Activated CD8-positive, alpha-beta memory T cell treated with anti-CD3 and anti-CD28 coated beads for 36 hours (primary cell): Measurements from ENCODE around the gene STRIP1. TPM values are rescaled to one million over a fixed set of nuclear protein-coding genes. Genes with fewer than 3 reads are reported as not detected.

Experiments used
- CTCF ChIA-PET: fragments of 350-600 bp; sonication (Branson Sonifier 250); formaldehyde crosslinking; loops from one replicate; lab custom pipeline; 2021; ENCODE audit warnings: antibody characterized with exemption; lab: Charles Lee
- POLR2A ChIA-PET: fragments of 350-600 bp; sonication (Branson Sonifier 250); formaldehyde crosslinking; loops from one replicate; lab custom pipeline; 2021; ENCODE audit warnings: antibody characterized with exemption; lab: Charles Lee
- total RNA-seq, 2 experiments: library from RNA; stranded (reverse); gene quantifications; one replicate each; pipeline ENCODE4 v1.2.3, GENCODE V29; 2021

The STRIP1 gene
- total RNA-seq, 2 experiments from 2014 or later: 32.3 to 32.7 TPM

DNA sequence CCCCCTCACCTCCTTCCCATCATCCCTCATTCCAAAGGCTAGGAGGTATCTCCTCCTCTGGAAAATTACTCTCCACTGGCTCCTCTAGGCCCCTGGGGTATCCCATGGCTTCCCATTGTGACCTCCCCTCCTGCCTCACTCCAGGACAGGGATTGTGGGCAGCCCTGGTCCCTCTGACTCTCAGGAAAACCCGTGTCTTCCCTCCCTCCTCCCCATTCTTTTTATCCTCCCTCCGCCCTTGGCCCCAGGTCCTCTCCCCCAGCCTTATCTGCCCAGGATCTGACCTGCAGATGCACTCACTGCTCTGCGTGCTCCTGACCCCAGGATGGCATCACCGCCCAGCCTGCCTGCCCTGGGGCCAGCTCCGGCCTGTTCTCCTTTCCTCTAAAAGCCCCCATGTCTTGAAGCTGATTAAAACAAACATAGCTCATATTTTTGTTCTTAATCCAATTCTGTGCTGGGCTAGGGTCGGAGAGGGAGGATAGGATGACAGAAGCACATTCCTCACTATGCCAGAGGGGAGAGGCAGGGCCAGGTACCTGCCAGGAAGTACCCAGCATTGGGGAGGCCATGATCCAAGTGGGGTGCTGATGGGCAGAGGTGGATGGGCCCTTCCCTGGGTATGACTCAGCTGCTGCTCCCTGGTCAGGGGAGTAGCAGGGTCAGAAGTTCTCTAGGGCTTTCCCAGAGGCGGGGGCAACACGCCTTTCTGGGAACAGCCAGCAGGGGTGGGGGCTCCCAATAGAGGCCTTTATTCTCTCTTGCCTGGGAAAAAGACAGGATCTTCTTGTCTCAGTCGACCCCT lies 64.0 kb downstream of the STRIP1 start:
- ChIA-PET CTCF (interaction anchor here (0.6 to 1.6 kb wide), 4 partner anchors 7 to 45 kb away, joined by 3 to 4 read pairs (median 3); no protein-coding TSS in a partner anchor), POLR2A (no interaction called here)

- POLR2A ChIA-PET: no interaction called here
Observed at GRCh38 chr1:110100335-110100734, 65.9 kb downstream of the STRIP1 start.

GRCh38 chr1:110102081-110102480 lies 67.7 kb downstream of the STRIP1 start:
- ChIA-PET CTCF (interaction anchor here (1.1 to 2.3 kb wide), 2 partner anchors 15 to 48 kb away, joined by 6 to 7 read pairs; no protein-coding TSS in a partner anchor), POLR2A (no interaction called here)

More at GRCh38 chr1:110100335-110100734, 65.9 kb downstream of the STRIP1 start:
- CTCF ChIA-PET: interaction anchor here (1.1 to 1.4 kb wide), 2 partner anchors 12 to 40 kb away, joined by 4 to 6 read pairs; no protein-coding TSS in a partner anchor

Other genes starting within 250 kb of the STRIP1 start
- 10 to 100 TPM; 44.8 to 46.6 TPM for gene CSF1, start 123.8 kb upstream of the STRIP1 start, total RNA-seq
- gene AHCYL1, start 49.9 kb upstream of the STRIP1 start, total RNA-seq: 10 to 100 TPM; 63.0 to 67.1 TPM
- gene ALX3, start 36.0 kb downstream of the STRIP1 start, total RNA-seq: not detected
- not detected for gene UBL4B, start 77.8 kb downstream of the STRIP1 start, total RNA-seq
- under 1 TPM; 0.10 to 0.13 TPM for gene SLC6A17, start 115.9 kb downstream of the STRIP1 start, total RNA-seq
- 1 to 10 TPM; 9.4 to 9.8 TPM for gene KCNC4, start 175.7 kb downstream of the STRIP1 start, total RNA-seq